NCI-H2081 treated with DMSO at 0.1 percent for 48 hours (cell line): ENCODE data around the gene KLHL20.
A peak's percentile ranks its signal among the peaks of the same experiment; 100 is the strongest.
"Not testable (repeated sequence)": the region's sequence is repeated elsewhere in the genome, so short reads cannot be mapped to it uniquely, and the experiment has no call there.

Experiments used
- DNase-seq: peaks from one replicate; lab custom pipeline; 2025; lab: John Stamatoyannopoulos, UW

The KLHL20 gene

DNA sequence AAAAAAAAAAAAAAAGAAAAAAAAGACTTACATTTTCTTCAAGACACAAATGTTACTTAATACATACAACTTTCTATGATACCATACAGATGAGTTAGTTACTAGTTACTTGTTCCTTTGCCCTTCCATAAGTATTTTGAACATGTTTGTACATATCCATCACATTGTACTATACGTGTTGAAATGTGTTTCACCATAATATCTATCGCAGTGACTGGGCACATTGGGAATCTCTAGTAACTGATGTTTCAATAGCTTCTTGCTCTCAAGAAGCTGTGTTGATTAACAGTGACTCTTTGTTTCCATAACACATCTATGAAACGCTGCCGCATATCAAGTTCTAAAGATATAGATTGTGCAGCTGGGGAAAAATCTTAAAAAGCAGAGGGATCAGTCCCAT is 42.9 kb downstream of the KLHL20 start:
- no peak for DNase-seq

DNA sequence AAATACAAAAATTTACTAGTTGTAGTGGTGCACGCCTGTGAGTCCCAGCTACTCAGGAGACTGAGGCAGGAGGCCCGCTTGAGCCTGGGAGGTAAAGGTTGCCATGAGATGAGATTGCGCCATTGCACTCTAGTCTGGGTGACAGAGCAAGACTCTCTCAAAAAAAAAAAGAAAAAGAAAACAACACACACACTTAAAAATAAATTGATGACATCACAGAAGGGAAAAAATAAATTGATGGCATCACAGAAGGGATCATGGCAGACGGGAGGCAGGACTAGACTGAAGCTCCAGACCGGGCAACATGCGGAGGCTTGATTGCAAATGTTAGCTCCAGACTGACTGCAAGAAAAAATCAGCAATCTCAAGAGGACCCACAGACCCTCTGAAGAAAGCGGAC is 43.3 kb downstream of the KLHL20 start:
- no peak for DNase-seq

GRCh38 chr1:173758980-173759379 is 44.2 kb downstream of the KLHL20 start:
- DNase-seq, result no peak

- not testable (repeated sequence) for DNase-seq
Measured at GRCh38 chr1:173764331-173764730, 49.5 kb downstream of the KLHL20 start.

DNA sequence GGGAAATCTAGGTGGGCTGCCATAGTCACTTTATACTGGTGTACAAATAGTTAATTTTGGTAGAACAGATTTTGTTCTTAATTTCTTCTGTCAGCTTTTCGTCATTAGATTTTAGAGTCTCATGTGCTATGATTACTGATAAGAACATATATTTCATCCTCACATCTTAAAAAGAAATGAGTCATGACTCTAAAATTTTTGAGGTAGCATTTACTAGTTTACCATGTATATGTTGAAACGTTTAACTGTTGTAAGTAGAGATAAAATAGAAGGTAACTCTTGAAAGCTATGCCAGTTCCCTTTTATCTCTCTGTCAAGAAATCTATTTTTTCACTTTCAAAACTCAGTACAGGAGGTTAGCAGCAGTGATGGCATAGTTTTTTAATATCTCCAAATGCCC is 53.4 kb downstream of the KLHL20 start:
- no peak for DNase-seq

- no peak for DNase-seq
Measured at GRCh38 chr1:173768827-173769226, 54.0 kb downstream of the KLHL20 start.

GRCh38 chr1:173770330-173770729 is 55.5 kb downstream of the KLHL20 start:
- not testable (repeated sequence) for DNase-seq

- DNase-seq, result no peak
Measured at GRCh38 chr1:173771560-173771959, 56.8 kb downstream of the KLHL20 start.

DNA sequence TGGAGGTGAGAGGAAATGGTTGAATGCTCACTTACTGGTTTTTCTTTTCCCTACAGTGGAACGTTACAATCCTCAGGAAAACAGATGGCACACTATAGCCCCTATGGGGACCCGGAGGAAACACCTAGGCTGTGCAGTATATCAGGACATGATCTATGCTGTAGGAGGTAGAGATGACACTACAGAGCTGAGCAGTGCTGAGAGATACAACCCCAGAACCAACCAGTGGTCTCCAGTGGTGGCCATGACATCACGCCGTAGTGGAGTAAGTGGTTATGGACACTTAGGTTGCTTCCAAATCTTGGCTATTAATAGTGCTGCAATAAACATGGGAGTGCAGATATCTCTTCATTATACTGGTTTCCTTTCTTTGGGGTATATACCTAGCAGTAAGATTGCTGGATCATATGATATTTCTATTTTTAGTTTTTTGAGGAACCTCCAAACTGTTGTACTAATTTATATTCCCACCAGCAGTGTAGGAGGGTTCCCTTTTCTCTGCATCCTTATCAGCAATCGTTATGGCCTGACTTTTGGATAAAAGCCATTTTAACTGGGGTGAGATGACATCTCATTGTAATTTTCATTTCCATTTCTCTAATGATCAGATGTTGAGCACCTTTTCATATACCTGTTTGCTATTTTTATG is 60.9 kb downstream of the KLHL20 start:
- DNase-seq, result no peak

DNA sequence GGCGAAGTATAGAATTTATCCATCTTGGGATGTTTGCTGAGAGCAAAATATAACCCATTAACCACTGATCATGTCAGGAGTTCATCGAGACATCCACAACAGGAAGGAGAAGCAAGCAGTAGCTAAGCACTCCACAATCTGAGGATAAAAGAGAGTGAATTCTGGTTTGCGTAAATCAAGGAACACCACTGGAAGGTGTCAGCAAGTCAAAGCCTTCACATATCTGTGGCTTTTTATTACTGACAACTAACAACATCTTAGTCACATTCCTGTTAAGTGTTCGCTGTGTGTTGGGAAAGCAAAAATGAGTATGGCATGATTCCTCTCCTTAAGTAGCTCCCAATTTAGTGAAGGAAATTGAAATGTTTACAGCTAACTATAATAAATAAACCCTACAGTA is 65.2 kb downstream of the KLHL20 start:
- no peak for DNase-seq

- DNase-seq, result no peak
Measured at GRCh38 chr1:173784997-173785396, 70.2 kb downstream of the KLHL20 start.

DNA sequence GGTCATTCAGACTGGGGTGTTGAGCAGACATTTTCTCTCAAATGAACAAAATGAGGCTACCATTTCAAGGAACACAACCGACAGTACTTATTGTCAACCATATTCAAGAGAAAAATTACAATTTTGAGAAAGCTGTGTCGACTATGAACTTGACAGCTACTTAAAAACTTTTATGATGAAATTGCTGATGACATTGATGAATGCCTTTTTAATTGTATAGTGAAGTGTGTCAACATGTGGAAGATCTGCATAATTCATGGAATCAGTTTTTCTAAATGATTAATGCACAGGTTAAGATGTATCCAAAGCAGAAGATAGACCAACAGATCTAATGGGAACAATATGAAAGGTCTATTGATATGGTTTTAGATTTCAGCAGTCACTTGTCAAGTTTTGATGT is 75.1 kb downstream of the KLHL20 start:
- DNase-seq, result no peak

DNA sequence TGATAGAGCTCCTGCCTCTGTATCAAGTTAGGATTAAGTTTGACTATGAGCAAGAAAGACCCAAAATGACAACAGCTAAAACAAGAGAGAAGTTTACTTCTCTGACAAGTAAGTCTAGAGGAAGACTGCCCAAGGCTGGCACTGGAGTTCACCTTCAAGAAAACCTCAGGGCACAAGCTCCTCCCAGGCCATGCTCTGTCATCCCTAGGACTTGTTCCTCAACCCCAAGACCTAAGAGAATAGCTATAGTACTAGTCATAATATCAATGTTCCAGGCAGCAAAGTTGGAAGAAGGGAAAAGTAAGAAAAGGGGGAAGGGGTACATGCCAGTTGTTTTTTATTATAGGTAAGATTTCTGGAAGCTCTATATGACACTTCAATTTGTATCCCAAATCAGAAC is 83.3 kb downstream of the KLHL20 start:
- DNase-seq, result no peak

GRCh38 chr1:173799995-173800394 is 85.2 kb downstream of the KLHL20 start:
- DNase-seq, result not testable (repeated sequence)

DNA sequence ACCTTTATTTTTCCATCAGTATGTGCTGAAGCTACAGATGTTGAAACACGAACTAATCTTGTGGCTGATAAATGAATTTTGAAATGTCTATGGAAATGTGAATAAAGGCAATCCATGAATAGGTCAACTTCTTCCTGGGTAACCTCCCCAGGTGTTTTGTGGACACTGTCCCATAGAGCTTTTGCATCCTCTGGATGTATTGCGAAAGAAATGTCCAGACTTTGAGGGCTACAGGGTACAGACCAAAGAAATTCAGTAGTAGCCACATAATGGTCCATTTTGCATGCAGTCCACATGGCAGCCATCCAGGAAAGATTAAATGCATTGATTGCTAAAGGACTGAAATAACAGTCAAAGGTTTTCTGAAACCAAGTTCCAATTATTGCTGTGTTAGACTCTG is 88.2 kb downstream of the KLHL20 start:
- DNase-seq, result no peak

- not testable (repeated sequence) for DNase-seq
Measured at GRCh38 chr1:173813654-173814053, 98.9 kb downstream of the KLHL20 start.

- no peak for DNase-seq
Measured at GRCh38 chr1:173818459-173818858, 103.7 kb downstream of the KLHL20 start.

- no peak for DNase-seq
Measured at GRCh38 chr1:173821680-173822079, 106.9 kb downstream of the KLHL20 start.

DNA sequence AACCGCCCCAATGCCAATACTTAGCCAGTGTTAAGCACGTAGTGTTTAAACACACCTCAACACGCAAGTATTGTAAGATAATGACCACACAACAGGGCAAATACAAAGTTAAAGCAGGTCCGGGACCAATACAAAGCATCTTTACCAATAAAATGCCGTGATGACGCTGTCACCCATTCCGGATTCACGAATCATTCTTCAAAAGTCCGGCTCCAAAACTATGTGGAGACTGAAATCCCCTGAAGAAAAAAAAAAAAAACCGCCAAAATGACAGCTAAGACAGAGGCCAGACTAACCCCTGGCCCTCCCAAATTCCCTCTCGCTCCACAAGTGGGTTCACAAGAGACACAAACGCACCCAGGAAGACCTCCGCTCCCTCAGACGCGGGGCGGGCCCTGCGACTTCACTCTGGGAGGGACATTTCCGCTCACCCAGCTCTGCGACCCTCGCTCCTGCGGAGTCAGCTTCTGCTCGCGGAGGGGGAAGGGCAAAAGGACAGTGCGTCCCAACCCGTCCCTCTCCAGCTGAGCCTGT is 109.1 kb downstream of the KLHL20 start:
- no peak for DNase-seq

DNA sequence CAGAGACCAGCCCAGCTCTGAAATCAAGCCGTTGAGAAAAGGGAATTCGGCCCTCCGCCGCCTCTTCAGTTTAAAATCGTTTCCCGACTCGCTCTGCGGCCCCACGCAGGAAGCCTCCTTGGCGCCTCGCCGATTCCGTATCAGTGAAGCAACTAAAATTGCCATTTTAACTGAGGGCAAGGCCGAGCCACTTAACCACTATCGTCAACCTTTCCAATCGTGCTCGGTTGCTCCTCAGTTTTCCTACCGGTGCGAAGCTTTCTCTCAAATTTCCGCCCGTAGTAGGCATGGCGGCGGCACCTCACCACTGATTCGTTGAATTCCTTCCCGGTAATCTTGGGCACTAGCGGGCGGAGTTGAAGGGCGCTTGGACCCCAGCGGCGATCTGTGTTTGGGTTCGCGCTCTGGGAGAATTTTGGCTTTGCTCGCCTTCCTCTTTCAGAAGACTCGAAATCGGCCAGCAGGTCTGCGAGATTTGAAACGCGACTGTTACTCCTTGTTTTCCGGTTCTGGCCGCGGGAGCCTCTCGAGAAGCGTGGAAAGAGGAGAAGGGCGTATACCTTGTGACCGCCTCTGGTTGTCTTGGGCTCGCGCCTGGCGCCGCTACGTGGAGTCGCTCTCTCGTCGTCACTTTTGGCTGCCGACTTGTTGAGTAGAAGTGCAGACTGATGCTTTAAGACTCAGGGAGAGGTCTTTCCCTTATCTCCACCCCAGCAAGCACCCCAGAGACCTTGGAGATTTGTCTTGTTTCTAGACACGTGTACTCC is 109.7 kb downstream of the KLHL20 start, which contains the start of the genes CENPL and DARS2:
CENPL (minus strand) TSS at position 569 of the 767 bp plus-strand sequence. CDS start 13,584 bp downstream, outside the sequence.
DARS2 (plus strand) TSS at position 359 of the 767 bp plus-strand sequence. CDS start 557 bp downstream, outside the sequence.
- peak; percentile 99 for DNase-seq

DNA sequence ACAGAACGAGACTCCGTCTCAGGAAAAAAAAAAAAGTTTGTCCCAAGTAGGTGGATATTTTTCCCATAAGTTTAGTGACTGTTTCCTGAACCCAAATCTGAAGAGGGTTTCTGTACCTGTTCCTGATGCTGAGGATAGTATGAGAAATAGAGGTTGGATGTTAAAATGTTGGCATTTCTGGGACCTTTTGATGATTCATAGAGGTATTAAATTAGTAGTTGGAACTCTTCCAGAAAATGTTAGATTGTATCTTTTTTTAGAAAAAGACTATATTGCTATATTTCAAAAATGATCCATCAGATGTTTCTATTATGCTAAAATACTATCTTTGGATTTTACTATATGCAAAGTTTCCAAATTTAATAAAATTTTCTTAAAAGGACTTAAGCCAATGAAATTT is 112.8 kb downstream of the KLHL20 start:
- no peak for DNase-seq

GRCh38 chr1:173832748-173833147 is 118.0 kb downstream of the KLHL20 start:
- no peak for DNase-seq
